GM23338 (cell line): ENCODE data around the gene HLX. TPM values are rescaled to one million over a fixed set of nuclear protein-coding genes. Genes with fewer than 3 reads are reported as not detected.

Source experiments
- ATAC-seq: fragments of 200-7000 bp; cut with Tn5 transposase; 3 replicates; pipeline ENCODE4 v1.9.1; 2020
- DNase-seq: peaks from one replicate; pipeline ENCODE4 v3.0.0-alpha.2; 2015; ENCODE audit warnings: low spot score
- H2AFZ ChIP-seq: fragments of 200-600 bp; sonication (generic); 2 replicates; pipeline ENCODE4 v1.8.0; 2016; ENCODE audit warnings: antibody characterized with exemption, mild to moderate bottlenecking, moderate library complexity
- H3F3A ChIP-seq: fragments of 200-600 bp; sonication (generic); replicated peaks from 2 replicates; pipeline ENCODE4 v1.8.0; 2017; ENCODE audit warnings: antibody characterized with exemption, mixed run types, low read depth
- H3K27ac ChIP-seq: fragments of 200-600 bp; sonication (generic); 2 replicates; pipeline ENCODE4 v1.6.1; 2016; ENCODE audit warnings: low read depth
- H3K27me3 ChIP-seq: fragments of 200-600 bp; sonication (generic); 2 replicates; pipeline ENCODE4 v1.8.0; 2016; ENCODE audit warnings: mild to moderate bottlenecking, mixed run types, moderate library complexity; ENCODE audit not compliant: insufficient read depth
- H3K36me3 ChIP-seq: fragments of 200-600 bp; sonication (generic); 2 replicates; pipeline ENCODE4 v1.8.0; 2016; ENCODE audit warnings: mild to moderate bottlenecking; ENCODE audit not compliant: insufficient read depth
- H3K4me1 ChIP-seq: fragments of 200-600 bp; sonication (generic); 2 replicates; pipeline ENCODE4 v1.8.0; 2016; ENCODE audit warnings: mild to moderate bottlenecking, moderate library complexity; ENCODE audit not compliant: insufficient read depth
- H3K4me2 ChIP-seq: fragments of 200-600 bp; sonication (generic); 2 replicates; pipeline ENCODE4 v1.7.1; 2017; ENCODE audit warnings: mixed run types
- H3K4me3 ChIP-seq: fragments of 200-600 bp; sonication (generic); 2 replicates; pipeline ENCODE4 v1.6.1; 2016; ENCODE audit warnings: mixed run types
- H3K79me2 ChIP-seq: fragments of 200-600 bp; sonication (generic); replicated peaks from 2 replicates; pipeline ENCODE4 v1.8.0; 2017; ENCODE audit warnings: mild to moderate bottlenecking; ENCODE audit not compliant: insufficient read depth
- H3K9me2 ChIP-seq: fragments of 200-600 bp; sonication (generic); 2 replicates; pipeline ENCODE4 v1.8.0; 2017; ENCODE audit not compliant: insufficient read depth
- H4K20me1 ChIP-seq: fragments of 200-600 bp; sonication (generic); replicated peaks from 2 replicates; pipeline ENCODE4 v1.8.0; 2017; ENCODE audit warnings: mild to moderate bottlenecking; ENCODE audit not compliant: insufficient read depth
- H3K27ac Mint-ChIP-seq: 2 replicates; pipeline ENCODE4 v1.8.0; 2020; ENCODE audit warnings: inconsistent platforms, mild to moderate bottlenecking, moderate library complexity, mixed read lengths
- H3K27me3 Mint-ChIP-seq: 3 replicates; pipeline ENCODE4 v1.8.0; 2022; ENCODE audit warnings: low read depth, mild to moderate bottlenecking, moderate library complexity, mixed read lengths, inconsistent platforms; ENCODE audit not compliant: insufficient read depth, poor library complexity
- H3K36me3 Mint-ChIP-seq: 3 replicates; pipeline ENCODE4 v1.8.0; 2021; ENCODE audit warnings: low read depth, mild to moderate bottlenecking, inconsistent platforms, moderate library complexity, mixed read lengths
- H3K4me1 Mint-ChIP-seq: 3 replicates; pipeline ENCODE4 v1.8.0; 2020; ENCODE audit warnings: mild to moderate bottlenecking, inconsistent platforms, mixed read lengths
- H3K4me3 Mint-ChIP-seq: 3 replicates; pipeline ENCODE4 v1.8.0; 2021; ENCODE audit warnings: moderate library complexity, mild to moderate bottlenecking, inconsistent platforms, mixed read lengths
- H3K9me3 Mint-ChIP-seq: 3 replicates; pipeline ENCODE4 v1.8.0; 2020; ENCODE audit warnings: moderate library complexity, mild to moderate bottlenecking, inconsistent platforms, mixed read lengths
- CREB1 ChIP-seq: fragments of 250-450 bp; sonication (Bioruptor Pico); IDR thresholded peaks from 2 replicates; pipeline ENCODE4 v1.5.0; 2020; ENCODE audit warnings: low read depth, mild to moderate bottlenecking, moderate library complexity
- ETS1 ChIP-seq: IDR thresholded peaks from 2 replicates; pipeline ENCODE4 v1.6.1; 2016; ENCODE audit warnings: antibody characterized with exemption
- EZH2 ChIP-seq: fragments of 200-600 bp; sonication (generic); IDR thresholded peaks from one replicate; pipeline ENCODE4 v1.8.0; 2017; ENCODE audit warnings: antibody characterized with exemption, mild to moderate bottlenecking, low read depth; ENCODE audit not compliant: unreplicated experiment
- EZH2phosphoT487 ChIP-seq: fragments of 200-600 bp; sonication (generic); IDR thresholded peaks from one replicate; pipeline ENCODE4 v1.8.1; 2018; ENCODE audit warnings: antibody characterized with exemption; ENCODE audit not compliant: unreplicated experiment
- JUNB ChIP-seq: IDR thresholded peaks from one replicate; pipeline ENCODE4 v1.6.1; 2016; ENCODE audit warnings: antibody characterized with exemption; ENCODE audit not compliant: unreplicated experiment
- NANOG ChIP-seq: IDR thresholded peaks from 2 replicates; pipeline ENCODE4 v1.6.1; 2016; ENCODE audit warnings: antibody characterized with exemption, borderline replicate concordance
- POLR2AphosphoS5 ChIP-seq: IDR thresholded peaks from 2 replicates; pipeline ENCODE4 v1.6.1; 2016; ENCODE audit warnings: antibody characterized with exemption, low read depth
- REST ChIP-seq: IDR thresholded peaks from one replicate; pipeline ENCODE4 v1.6.1; 2018; ENCODE audit warnings: antibody characterized with exemption; ENCODE audit not compliant: unreplicated experiment
- STAT1 ChIP-seq: IDR thresholded peaks from one replicate; pipeline ENCODE4 v1.6.1; 2016; ENCODE audit warnings: antibody characterized with exemption; ENCODE audit not compliant: unreplicated experiment
- ZNF114 ChIP-seq: fragments of 250-450 bp; sonication (Bioruptor Pico); IDR thresholded peaks from 2 replicates; pipeline ENCODE4 v1.5.0; 2020; ENCODE audit warnings: mild to moderate bottlenecking, moderate library complexity
- ZNF331 ChIP-seq: fragments of 250-450 bp; sonication (Bioruptor Pico); IDR thresholded peaks from 2 replicates; pipeline ENCODE4 v1.5.0; 2020; ENCODE audit warnings: low read depth, mild to moderate bottlenecking, moderate library complexity
- polyA plus RNA-seq: library from polyadenylated mRNA; unstranded; fragments of >200 nt; fragmentation: Nextera tagmentation; extraction: Ambion mirVana; gene quantifications from 2 replicates; pipeline ENCODE4 v1.2.1, GENCODE V29; 2016
- total RNA-seq: library from RNA; depleted of rRNA; stranded (reverse); fragments of >200 nt; shearing (Covaris generic); gene quantifications from 2 replicates; pipeline ENCODE4 v1.2.3, GENCODE V29; 2014

HLX gene
- total and polyA plus RNA-seq, 2 experiments from 2014 or later, result 0.07 TPM; not detected in 1

- H3K27me3 Mint-ChIP-seq, result no peaks in the 10 kb centered on the region
- no peak for ATAC-seq
- no peak overlapping the region for H3K27ac ChIP-seq
Observed at GRCh38 chr1:220915954-220916353, 36.7 kb downstream of the HLX start.

DNA sequence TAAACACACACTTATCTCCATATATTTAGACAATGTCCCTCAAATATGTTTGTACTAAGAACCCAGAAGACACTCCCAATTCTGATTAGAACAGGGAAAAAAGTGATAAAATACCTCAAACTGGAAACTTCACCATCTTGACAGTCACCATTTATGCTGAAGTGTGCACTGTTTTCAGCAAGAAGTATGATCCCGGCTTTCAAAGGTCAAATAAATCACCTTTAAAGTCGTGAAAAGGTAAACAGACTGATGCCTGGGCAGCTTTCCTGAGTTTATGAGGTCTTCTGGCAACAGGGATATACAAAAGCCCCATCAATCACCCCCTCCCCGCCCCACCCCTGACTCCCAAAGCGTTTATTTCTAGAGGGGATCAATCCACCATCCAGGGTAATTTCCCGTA is 37.9 kb downstream of the HLX start:
- H3K27me3 ChIP-seq, result no peaks in the 10 kb centered on the region
- no peaks in the 10 kb centered on the region for H3K36me3 Mint-ChIP-seq
- peaks cover 6% of the 10 kb centered on the region for H3K4me1 Mint-ChIP-seq
- no peak overlapping the region for H3K4me3 ChIP-seq
- no peaks in the 10 kb centered on the region for H3K36me3 ChIP-seq
- peaks cover 5% of the 10 kb centered on the region; the same call in 1 of the 2 replicates for H3K4me1 ChIP-seq
- no peak overlapping the region for H3K27ac Mint-ChIP-seq
- no peak overlapping the region for H3K4me2 ChIP-seq
- H4K20me1 ChIP-seq, result no peaks in the 10 kb centered on the region
- no peak overlapping the region for H3K4me3 Mint-ChIP-seq
- H3K9me3 Mint-ChIP-seq, result no peaks in the 10 kb centered on the region
- H3F3A ChIP-seq, result no peaks in the 10 kb centered on the region
- 0 out of 2 replicates have a peak, but pooled peaks cover 9% of the 10 kb centered on the region for H3K9me2 ChIP-seq
- ATAC-seq, result no peak
- H2AFZ ChIP-seq, result no peak overlapping the region
- no peaks in the 10 kb centered on the region for H3K79me2 ChIP-seq
- TF ChIP-seq CREB1 (CRISPR knock-in tag) (no peak), NANOG (no peak), REST (no peak), JUNB (no peak), EZH2phosphoT487 (no peak), ZNF114 (CRISPR knock-in tag) (no peak), EZH2 (no peak), ZNF331 (no peak), STAT1 (no peak), ETS1 (no peak)
- DNase-seq, result no peak
- H3K27me3 Mint-ChIP-seq, result no peaks in the 10 kb centered on the region
- H3K27ac ChIP-seq, result no peak overlapping the region

More at GRCh38 chr1:220915954-220916353, 36.7 kb downstream of the HLX start:
- no peaks in the 10 kb centered on the region for H4K20me1 ChIP-seq
- Mint-ChIP-seq H3K4me1 (no peaks in the 10 kb centered on the region), H3K4me3 (no peak overlapping the region), H3K27ac (no peak overlapping the region), H3K36me3 (no peaks in the 10 kb centered on the region), H3K9me3 (no peaks in the 10 kb centered on the region)
- DNase-seq, result no peak
- H3K9me2 ChIP-seq, result 0 out of 2 replicates have a peak, but pooled peaks cover 7% of the 10 kb centered on the region
- no peak overlapping the region for H2AFZ ChIP-seq
- no peaks in the 10 kb centered on the region for H3K36me3 ChIP-seq
- H3K4me1 ChIP-seq, result no peaks in the 10 kb centered on the region
- H3K27me3 ChIP-seq, result no peaks in the 10 kb centered on the region
- no peaks in the 10 kb centered on the region for H3K79me2 ChIP-seq
- TF ChIP-seq CREB1 (CRISPR knock-in tag) (no peak), POLR2AphosphoS5 (no peak), ZNF331 (no peak)
- H3K4me3 ChIP-seq, result no peak overlapping the region
- H3F3A ChIP-seq, result no peaks in the 10 kb centered on the region
- no peak overlapping the region for H3K4me2 ChIP-seq
